HCT116 (cell line): ENCODE measurements around the gene CTNNA1. TPM values are rescaled to one million over a fixed set of nuclear protein-coding genes. Genes with fewer than 3 reads are reported as not detected.

Experiments used
- ATAC-seq: fragments of 200-7000 bp; cut with Tn5 transposase; 2 replicates; pipeline ENCODE4 v1.9.1; 2020; ENCODE audit warnings: mild to moderate bottlenecking, moderate library complexity
- BruUV-seq: library from RNA; stranded (reverse); fragments of 400-500 nt; replicated peaks from 2 replicates; lab custom pipeline; 2021; lab: Mats Ljungman, UMichigan
- CTCF ChIA-PET: fragments of 300-600 bp; sonication (Branson Sonifier 250); formaldehyde crosslinking; loops from one replicate; lab custom pipeline; 2021; ENCODE audit warnings: antibody characterized with exemption; lab: Charles Lee
- POLR2A ChIA-PET: fragments of 300-600, 350-600 bp; sonication (Branson Sonifier 250); formaldehyde crosslinking; loops from one replicate; lab custom pipeline; 2021; ENCODE audit warnings: antibody characterized with exemption; lab: Charles Lee
- RAD21 ChIA-PET, 2 experiments: fragments of 300-600 bp; sonication (Branson Sonifier 250); formaldehyde crosslinking; loops; one replicate each; lab custom pipeline; 2023; ENCODE audit warnings: low total read pairs in 2 of 2; ENCODE audit not compliant: uncharacterized antibody in 2 of 2, unreplicated experiment in 2 of 2, low non-redundant PET in 1 of 2; lab: Charles Lee
- DNase-seq: peaks from one replicate; pipeline ENCODE4 v3.0.0-alpha.2; 2010; ENCODE audit warnings: low read depth, low spot score
- H2AFZ ChIP-seq: fragments of 200-600 bp; shearing (Covaris generic), sonication (generic); 2 replicates; pipeline ENCODE4 v1.6.1; 2017; ENCODE audit warnings: low read depth, mixed run types, mixed read lengths, antibody characterized with exemption, low read length; ENCODE audit not compliant: poor library complexity, severe bottlenecking
- H3K27ac ChIP-seq: 2 replicates; pipeline ENCODE4 v1.5.1; 2012; ENCODE audit warnings: low read depth, low read length
- H3K27me3 ChIP-seq: fragments of 200-600 bp; sonication (generic); 2 replicates; pipeline ENCODE4 v1.6.1; 2016; ENCODE audit warnings: mixed run types, low read length, mixed read lengths; ENCODE audit not compliant: insufficient read depth
- H3K36me3 ChIP-seq, 2 experiments: fragments of 200-500 bp in 1 of 2; fragments of 200-600 bp in 1 of 2; sonication (Bioruptor generic) in 1 of 2; sonication (generic) in 1 of 2; 2 replicates each; pipeline versions ENCODE4 v1.5.1 to v1.6.1; 2014 to 2016; ENCODE audit warnings: low read length in 2 of 2, inconsistent platforms in 1 of 2, mixed read lengths in 1 of 2, mixed run types in 1 of 2; ENCODE audit not compliant: insufficient read depth in 2 of 2, control insufficient read depth in 1 of 2
- H3K4me1 ChIP-seq, 2 experiments: fragments of 200-600 bp in 1 of 2; sonication (generic) in 1 of 2; 2 replicates each; pipeline versions ENCODE4 v1.5.1 to v1.6.1; 2012 to 2017; ENCODE audit warnings: low read length in 2 of 2, inconsistent platforms in 1 of 2, mild to moderate bottlenecking in 1 of 2, mixed read lengths in 1 of 2, mixed run types in 1 of 2, moderate library complexity in 1 of 2; ENCODE audit not compliant: insufficient read depth in 2 of 2, control insufficient read depth in 1 of 2
- H3K4me2 ChIP-seq: fragments of 200-600 bp; sonication (generic); 2 replicates; pipeline ENCODE4 v1.6.1; 2017; ENCODE audit warnings: mixed run types, low read length, mixed read lengths
- H3K4me3 ChIP-seq, 2 experiments: fragments of 200-600 bp in 1 of 2; sonication (generic) in 1 of 2; replicated peaks in 1 of 2; 2 replicates each; pipeline ENCODE4 v1.5.1; 2011 to 2016; ENCODE audit warnings: low read length in 2 of 2, control low read depth in 1 of 2, low read depth in 1 of 2, mild to moderate bottlenecking in 1 of 2, mixed read lengths in 1 of 2, mixed run types in 1 of 2
- H3K79me2 ChIP-seq: fragments of 200-600 bp; sonication (generic); 2 replicates; pipeline ENCODE4 v1.6.1; 2017; ENCODE audit warnings: mild to moderate bottlenecking, mixed run types, low read length, moderate library complexity, mixed read lengths; ENCODE audit not compliant: insufficient read depth
- H3K9ac ChIP-seq: fragments of 200-600 bp; sonication (generic); 2 replicates; pipeline ENCODE4 v1.6.1; 2016; ENCODE audit warnings: low read length, mixed read lengths
- H3K9me2 ChIP-seq: fragments of 200-600 bp; sonication (generic), shearing (Covaris generic); 2 replicates; pipeline ENCODE4 v1.6.1; 2017; ENCODE audit warnings: mixed run types, mild to moderate bottlenecking, moderate library complexity; ENCODE audit not compliant: insufficient read depth
- H3K9me3 ChIP-seq, 2 experiments: fragments of 200-500 bp in 1 of 2; fragments of 200-600 bp in 1 of 2; sonication (Bioruptor generic) in 1 of 2; sonication (generic) in 1 of 2; 2 replicates each; pipeline ENCODE4 v1.6.1; 2014 to 2017; ENCODE audit warnings: low read length in 2 of 2, mixed read lengths in 2 of 2, inconsistent platforms in 1 of 2, low read depth in 1 of 2, mild to moderate bottlenecking in 1 of 2, mixed run types in 1 of 2, moderate library complexity in 1 of 2; ENCODE audit not compliant: control insufficient read depth in 1 of 2, insufficient read depth in 1 of 2
- H4K20me1 ChIP-seq: fragments of 200-600 bp; sonication (generic), shearing (Covaris generic); 2 replicates; pipeline ENCODE4 v1.6.1; 2017; ENCODE audit warnings: mixed run types, mild to moderate bottlenecking, moderate library complexity; ENCODE audit not compliant: insufficient read depth
- EZH2 ChIP-seq: fragments of 200-600 bp; sonication (generic); IDR thresholded peaks from 2 replicates; pipeline ENCODE4 v1.6.1; 2017; ENCODE audit warnings: antibody characterized with exemption, mixed run types
- POLR2AphosphoS5 ChIP-seq: IDR thresholded peaks from 2 replicates; pipeline ENCODE4 v1.6.1; 2011; ENCODE audit warnings: mild to moderate bottlenecking, low read depth, low read length, moderate library complexity
- RAD21 ChIP-seq: IDR thresholded peaks from 2 replicates; pipeline ENCODE4 v1.6.1; 2012; ENCODE audit warnings: low read depth, mild to moderate bottlenecking
- SIN3A ChIP-seq: IDR thresholded peaks from 2 replicates; pipeline ENCODE4 v1.6.1; 2012; ENCODE audit warnings: low read depth
- SP1 ChIP-seq: IDR thresholded peaks from 2 replicates; pipeline ENCODE4 v1.6.1; 2012; ENCODE audit warnings: low read depth
- SRF ChIP-seq: IDR thresholded peaks from 2 replicates; pipeline ENCODE4 v1.6.1; 2012; ENCODE audit warnings: low read depth
- TCF7L2 ChIP-seq: IDR thresholded peaks from 2 replicates; pipeline ENCODE4 v1.7.0; 2011; ENCODE audit warnings: borderline replicate concordance, inconsistent platforms; ENCODE audit not compliant: insufficient read depth, insufficient read length; ENCODE audit errors: extremely low read depth
- ZFX ChIP-seq: fragments of 450-650 bp; IDR thresholded peaks from 2 replicates; pipeline ENCODE4 v1.6.1; 2017
- ZNF274 ChIP-seq: fragments of 200-500 bp; sonication (Bioruptor generic); IDR thresholded peaks from 2 replicates; pipeline ENCODE4 v1.6.1; 2014; ENCODE audit warnings: mild to moderate bottlenecking, low read depth, low read length, inconsistent platforms
- intact Hi-C: fragments of 100-400 bp; cut with micrococcal nuclease; formaldehyde crosslinking; loops from 2 replicates; pipeline ENCODE4 v1.10.0; 2022
- total RNA-seq: library from RNA; stranded (reverse); gene quantifications from one replicate; pipeline ENCODE4 v1.2.1, GENCODE V29; 2021; ENCODE audit not compliant: unreplicated experiment
- TF ChIP-seq, protein P1 (sequence below), 3 experiments: fragments of 200-600 bp in 1 of 3; sonication (generic) in 1 of 3; IDR thresholded peaks in 2 of 3; conservative IDR thresholded peaks in 1 of 3; 2 replicates each; pipeline ENCODE4 v1.5.1; 2012 to 2017; ENCODE audit warnings: low read depth in 2 of 3, low read length in 2 of 3, antibody characterized with exemption in 1 of 3, borderline replicate concordance in 1 of 3, control low read depth in 1 of 3, mild to moderate bottlenecking in 1 of 3, mixed read lengths in 1 of 3, mixed run types in 1 of 3, moderate library complexity in 1 of 3; ENCODE audit not compliant: insufficient read depth in 1 of 3
- TF ChIP-seq, protein P2 (sequence below): IDR thresholded peaks from 2 replicates; pipeline ENCODE4 v1.6.1; 2012
- TF ChIP-seq, protein P3 (sequence below): IDR thresholded peaks from 2 replicates; pipeline ENCODE4 v1.6.1; 2012; ENCODE audit warnings: low read depth

The CTNNA1 gene
- total RNA-seq, 1 experiment from 2014 or later, result 313 TPM

DNA sequence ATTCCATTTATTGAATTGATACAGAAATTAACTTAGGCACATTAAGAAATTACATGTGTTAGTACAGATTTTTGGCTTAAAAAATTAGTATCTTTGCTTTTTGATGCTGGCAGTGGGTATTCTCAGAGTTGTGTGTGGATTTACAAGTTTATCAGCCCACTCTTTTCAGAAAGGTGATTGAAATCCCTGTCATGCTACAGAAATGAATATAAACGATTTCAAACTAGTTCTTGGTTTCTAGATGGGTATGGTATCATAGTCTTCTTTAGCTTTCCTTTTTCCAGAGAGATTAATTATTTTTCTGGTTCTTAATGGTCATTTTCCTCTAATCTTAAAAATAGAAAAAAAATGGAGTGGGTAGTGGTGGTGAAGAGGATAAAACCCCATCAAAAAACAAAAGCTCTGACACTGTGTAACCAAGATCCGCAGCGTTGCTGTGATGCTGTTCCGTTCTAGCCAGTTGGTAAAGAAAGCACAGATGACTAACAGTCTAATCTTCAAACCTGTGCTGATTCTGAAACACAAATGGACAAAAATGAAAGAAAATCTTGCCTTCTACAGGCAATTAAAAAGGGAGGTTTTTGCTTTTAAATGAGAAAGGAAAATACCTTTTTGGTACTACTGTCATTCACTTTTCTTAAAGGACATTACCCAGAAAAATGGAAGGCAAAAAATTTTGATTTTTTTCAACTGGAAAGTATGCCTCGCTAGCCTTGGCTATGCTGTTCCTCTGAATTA, 116.7 kb downstream of the CTNNA1 start:
- no peaks in the 10 kb centered on the region for H3K9me3 ChIP-seq
- no peak for DNase-seq
- H3K27ac ChIP-seq, result no peak overlapping the region
- BruUV-seq, result no TSS peak
- no peaks in the 10 kb centered on the region for H3K36me3 ChIP-seq
- ATAC-seq, result no peak
- TF ChIP-seq EZH2, result no peak
- TF ChIP-seq, protein P1, sequence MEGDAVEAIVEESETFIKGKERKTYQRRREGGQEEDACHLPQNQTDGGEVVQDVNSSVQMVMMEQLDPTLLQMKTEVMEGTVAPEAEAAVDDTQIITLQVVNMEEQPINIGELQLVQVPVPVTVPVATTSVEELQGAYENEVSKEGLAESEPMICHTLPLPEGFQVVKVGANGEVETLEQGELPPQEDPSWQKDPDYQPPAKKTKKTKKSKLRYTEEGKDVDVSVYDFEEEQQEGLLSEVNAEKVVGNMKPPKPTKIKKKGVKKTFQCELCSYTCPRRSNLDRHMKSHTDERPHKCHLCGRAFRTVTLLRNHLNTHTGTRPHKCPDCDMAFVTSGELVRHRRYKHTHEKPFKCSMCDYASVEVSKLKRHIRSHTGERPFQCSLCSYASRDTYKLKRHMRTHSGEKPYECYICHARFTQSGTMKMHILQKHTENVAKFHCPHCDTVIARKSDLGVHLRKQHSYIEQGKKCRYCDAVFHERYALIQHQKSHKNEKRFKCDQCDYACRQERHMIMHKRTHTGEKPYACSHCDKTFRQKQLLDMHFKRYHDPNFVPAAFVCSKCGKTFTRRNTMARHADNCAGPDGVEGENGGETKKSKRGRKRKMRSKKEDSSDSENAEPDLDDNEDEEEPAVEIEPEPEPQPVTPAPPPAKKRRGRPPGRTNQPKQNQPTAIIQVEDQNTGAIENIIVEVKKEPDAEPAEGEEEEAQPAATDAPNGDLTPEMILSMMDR (IDR thresholded peaks at IDR 0.05 in 2 of 3, conservative IDR thresholded peaks at IDR 0.05 in 1 of 3; ENCODE audit: borderline replicate concordance in 1 of 3, insufficient read depth in 1 of 3, low read depth in 2 of 3, low read length in 2 of 3), result no peak
- TF ChIP-seq, protein P2, sequence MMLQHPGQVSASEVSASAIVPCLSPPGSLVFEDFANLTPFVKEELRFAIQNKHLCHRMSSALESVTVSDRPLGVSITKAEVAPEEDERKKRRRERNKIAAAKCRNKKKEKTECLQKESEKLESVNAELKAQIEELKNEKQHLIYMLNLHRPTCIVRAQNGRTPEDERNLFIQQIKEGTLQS, result no peak
- TF ChIP-seq, protein P3, sequence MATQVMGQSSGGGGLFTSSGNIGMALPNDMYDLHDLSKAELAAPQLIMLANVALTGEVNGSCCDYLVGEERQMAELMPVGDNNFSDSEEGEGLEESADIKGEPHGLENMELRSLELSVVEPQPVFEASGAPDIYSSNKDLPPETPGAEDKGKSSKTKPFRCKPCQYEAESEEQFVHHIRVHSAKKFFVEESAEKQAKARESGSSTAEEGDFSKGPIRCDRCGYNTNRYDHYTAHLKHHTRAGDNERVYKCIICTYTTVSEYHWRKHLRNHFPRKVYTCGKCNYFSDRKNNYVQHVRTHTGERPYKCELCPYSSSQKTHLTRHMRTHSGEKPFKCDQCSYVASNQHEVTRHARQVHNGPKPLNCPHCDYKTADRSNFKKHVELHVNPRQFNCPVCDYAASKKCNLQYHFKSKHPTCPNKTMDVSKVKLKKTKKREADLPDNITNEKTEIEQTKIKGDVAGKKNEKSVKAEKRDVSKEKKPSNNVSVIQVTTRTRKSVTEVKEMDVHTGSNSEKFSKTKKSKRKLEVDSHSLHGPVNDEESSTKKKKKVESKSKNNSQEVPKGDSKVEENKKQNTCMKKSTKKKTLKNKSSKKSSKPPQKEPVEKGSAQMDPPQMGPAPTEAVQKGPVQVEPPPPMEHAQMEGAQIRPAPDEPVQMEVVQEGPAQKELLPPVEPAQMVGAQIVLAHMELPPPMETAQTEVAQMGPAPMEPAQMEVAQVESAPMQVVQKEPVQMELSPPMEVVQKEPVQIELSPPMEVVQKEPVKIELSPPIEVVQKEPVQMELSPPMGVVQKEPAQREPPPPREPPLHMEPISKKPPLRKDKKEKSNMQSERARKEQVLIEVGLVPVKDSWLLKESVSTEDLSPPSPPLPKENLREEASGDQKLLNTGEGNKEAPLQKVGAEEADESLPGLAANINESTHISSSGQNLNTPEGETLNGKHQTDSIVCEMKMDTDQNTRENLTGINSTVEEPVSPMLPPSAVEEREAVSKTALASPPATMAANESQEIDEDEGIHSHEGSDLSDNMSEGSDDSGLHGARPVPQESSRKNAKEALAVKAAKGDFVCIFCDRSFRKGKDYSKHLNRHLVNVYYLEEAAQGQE, result no peak
- TF ChIP-seq SRF, result no peak
- no peak for TF ChIP-seq POLR2AphosphoS5
- no peak for TF ChIP-seq ZFX
- no peak for TF ChIP-seq TCF7L2
- no peak for TF ChIP-seq ZNF274
- TF ChIP-seq RAD21, result no peak
- no peak for TF ChIP-seq SP1
- no peak for TF ChIP-seq SIN3A
- TF ChIP-seq, all 23 proteins: peak for 0
- H3K4me3 ChIP-seq, result no peak overlapping the region
- H3K79me2 ChIP-seq, result peaks cover 80% of the 10 kb centered on the region
- H3K4me2 ChIP-seq, result no peak overlapping the region
- H3K9me2 ChIP-seq, result no peaks in the 10 kb centered on the region
- H2AFZ ChIP-seq, result no peak overlapping the region
- RAD21 ChIA-PET, result no interaction called here
- intact Hi-C loops, result no loop called here
- POLR2A ChIA-PET, result no interaction called here
- H3K9ac ChIP-seq, result no peak overlapping the region
- peaks cover 13 to 15% of the 10 kb centered on the region in 2 experiments for H3K4me1 ChIP-seq
- CTCF ChIA-PET, result no interaction called here
- peaks cover 9% of the 10 kb centered on the region; the same call in 1 of the 2 replicates for H4K20me1 ChIP-seq
- no peaks in the 10 kb centered on the region for H3K27me3 ChIP-seq
